ENCODE measurements around the gene IQSEC1. TPM values are rescaled to one million over a fixed set of nuclear protein-coding genes. Genes with fewer than 3 reads are reported as not detected.

The IQSEC1 gene
- total RNA-seq, 1 donor = 22.1 TPM

DNA sequence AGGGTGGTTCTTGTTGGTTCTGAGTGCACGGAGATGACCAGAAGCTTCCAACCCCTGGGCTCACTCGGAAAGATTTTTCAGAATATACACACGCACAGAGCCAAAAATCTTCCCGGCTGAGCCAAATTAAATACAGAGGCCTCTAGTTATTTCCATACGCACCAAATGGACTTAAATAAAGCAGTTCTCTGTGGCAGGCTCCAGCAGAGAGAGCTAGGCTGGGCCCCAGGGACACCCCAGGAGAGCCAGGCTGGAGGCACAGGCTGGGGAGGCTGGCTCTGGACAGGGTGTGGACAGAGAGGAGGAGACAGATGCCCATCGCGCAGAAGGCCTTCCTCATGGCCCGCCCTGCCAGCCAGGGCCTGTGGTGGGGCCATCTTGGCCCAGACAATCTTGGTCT, 115.9 kb downstream of the IQSEC1 start:
- Histone ChIP-seq H3K9me3 (ENCODE audit: low read depth, low read length) (no peaks in the 10 kb centered on the region), H3K27ac (ENCODE audit: low read depth, low read length) (no peak overlapping the region), H3K4me2 (ENCODE audit: insufficient read depth, low read length) (no peak overlapping the region), H3K79me2 (ENCODE audit: insufficient read depth, low read length) (peaks cover 93% of the 10 kb centered on the region), H3K4me3 (ENCODE audit: insufficient read depth, low read length) (no peak overlapping the region), H4K20me1 (ENCODE audit: insufficient read depth, low read length) (peaks cover 88% of the 10 kb centered on the region), H3K36me3 (ENCODE audit: insufficient read depth, low read length) (no peaks in the 10 kb centered on the region), H3K27me3 (ENCODE audit: insufficient read depth, low read length) (no peaks in the 10 kb centered on the region), H2AFZ (ENCODE audit: low read length) (no peak overlapping the region), H3K4me1 (ENCODE audit: insufficient read depth, low read length) (peaks cover 30% of the 10 kb centered on the region)
- TF ChIP-seq CTCF (IDR thresholded peaks at IDR 0.05; ENCODE audit: extremely low read depth, low read depth, low read length) = no peak
- peak; percentile 59 for DNase-seq (ENCODE audit: insufficient read length, low spot score, missing footprints)

DNA sequence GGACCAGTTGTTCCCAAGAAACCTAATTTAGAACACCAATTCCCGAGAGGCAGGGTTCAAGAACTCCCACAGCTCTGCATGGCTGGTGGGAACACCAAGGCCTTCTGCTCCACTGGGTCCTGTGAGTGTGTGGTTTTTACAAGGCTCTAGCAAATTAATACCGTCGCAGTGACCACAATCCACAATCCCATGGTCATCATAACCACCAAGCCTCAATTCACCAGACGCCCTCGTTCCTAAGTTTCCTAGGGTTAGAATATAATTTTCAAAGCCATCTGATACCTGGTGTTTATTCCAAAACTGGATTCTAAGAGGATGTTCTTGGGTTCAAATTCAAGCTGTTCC, 116.9 kb downstream of the IQSEC1 start:
- no peaks in the 10 kb centered on the region for H3K27me3 ChIP-seq (ENCODE audit: insufficient read depth, low read length)
- H3K27ac ChIP-seq (ENCODE audit: low read depth, low read length) = no peak overlapping the region
- no peak overlapping the region for H2AFZ ChIP-seq (ENCODE audit: low read length)
- no peak overlapping the region for H3K4me2 ChIP-seq (ENCODE audit: insufficient read depth, low read length)
- peaks cover 22% of the 10 kb centered on the region for H3K4me1 ChIP-seq (ENCODE audit: insufficient read depth, low read length)
- peaks cover 95% of the 10 kb centered on the region for H3K79me2 ChIP-seq (ENCODE audit: insufficient read depth, low read length)
- H4K20me1 ChIP-seq (ENCODE audit: insufficient read depth, low read length) = peaks cover 86% of the 10 kb centered on the region
- peak; percentile 88 for DNase-seq (ENCODE audit: insufficient read length, low spot score, missing footprints)
- no peaks in the 10 kb centered on the region for H3K36me3 ChIP-seq (ENCODE audit: insufficient read depth, low read length)
- no peak for TF ChIP-seq CTCF (IDR thresholded peaks at IDR 0.05; ENCODE audit: extremely low read depth, low read depth, low read length)
- no peak overlapping the region for H3K4me3 ChIP-seq (ENCODE audit: insufficient read depth, low read length)
- no peaks in the 10 kb centered on the region for H3K9me3 ChIP-seq (ENCODE audit: low read depth, low read length)

- H3K4me2 ChIP-seq (ENCODE audit: insufficient read depth, low read length) = peak overlapping the region; percentile 52
Measured at GRCh38 chr3:12955651-12956315, 117.4 kb downstream of the IQSEC1 start.

More at GRCh38 chr3:12955651-12956315, 117.4 kb downstream of the IQSEC1 start:
- Histone ChIP-seq H3K27me3 (ENCODE audit: insufficient read depth, low read length) (no peaks in the 10 kb centered on the region), H3K79me2 (ENCODE audit: insufficient read depth, low read length) (peaks cover 90% of the 10 kb centered on the region), H3K36me3 (ENCODE audit: insufficient read depth, low read length) (no peaks in the 10 kb centered on the region), H3K4me3 (ENCODE audit: insufficient read depth, low read length) (no peak overlapping the region), H3K9me3 (ENCODE audit: low read depth, low read length) (no peaks in the 10 kb centered on the region), H2AFZ (ENCODE audit: low read length) (no peak overlapping the region), H3K27ac (ENCODE audit: low read depth, low read length) (peak overlapping the region; percentile 33), H4K20me1 (ENCODE audit: insufficient read depth, low read length) (peaks cover 82% of the 10 kb centered on the region), H3K4me1 (ENCODE audit: insufficient read depth, low read length) (peaks cover 22% of the 10 kb centered on the region)
- no peak for TF ChIP-seq CTCF (IDR thresholded peaks at IDR 0.05; ENCODE audit: extremely low read depth, low read depth, low read length)
- DNase-seq (ENCODE audit: insufficient read length, low spot score, missing footprints) = peak; percentile 90
